ENCODE measurements around the gene DNAH6. TPM values are rescaled to one million over a fixed set of nuclear protein-coding genes. Genes with fewer than 3 reads are reported as not detected.

DNAH6 gene
- total RNA-seq, 1 experiment from 2014 or later, result 0.26 TPM

GRCh38 chr2:84526562-84526961, 10.3 kb downstream of the DNAH6 start:
- no peaks in the 10 kb centered on the region for H3K9me3 ChIP-seq (ENCODE audit: control insufficient read depth, low read depth, low read length)
- H3K4me1 ChIP-seq (ENCODE audit: insufficient read depth, low read length), result no peaks in the 10 kb centered on the region
- H2BK12ac ChIP-seq (ENCODE audit: insufficient read length, low read depth, low read length), result no peak overlapping the region
- WGBS (ENCODE audit: extremely low coverage, insufficient read length, low lambda C conversion rate), result 100% methylated on average over 1 of the region's 1 CpG
- no peak overlapping the region for H3K14ac ChIP-seq (ENCODE audit: insufficient read depth, low read length)
- DNase-seq, result no peak
- H3K79me1 ChIP-seq (ENCODE audit: insufficient read depth, low read depth, low read length, poor library complexity, severe bottlenecking), result no peaks in the 10 kb centered on the region
- H3K27ac ChIP-seq (ENCODE audit: insufficient read length, low read depth, low read length), result no peak overlapping the region
- H3K27me3 ChIP-seq (ENCODE audit: insufficient read depth, low read length), result no peaks in the 10 kb centered on the region
- H3K56ac ChIP-seq (ENCODE audit: insufficient read length, low read depth, low read length), result no peak overlapping the region
- no peaks in the 10 kb centered on the region for H3K79me2 ChIP-seq (ENCODE audit: insufficient read depth, low read length)
- H4K5ac ChIP-seq (ENCODE audit: insufficient read length, low read depth, low read length), result no peak overlapping the region
- TF ChIP-seq CTCF (conservative IDR thresholded peaks at IDR 0.05), result no peak; the same call in 1 of the 3 replicates
- no peaks in the 10 kb centered on the region for H4K20me1 ChIP-seq (ENCODE audit: control insufficient read depth, insufficient read depth, insufficient read length)
- no peak overlapping the region for H3K23ac ChIP-seq (ENCODE audit: insufficient read length, low read depth, low read length)
- Mint-ChIP-seq H3K4me3 (no peak overlapping the region), H3K4me1 (no peaks in the 10 kb centered on the region), H3K36me3 (ENCODE audit: insufficient read depth in 1 of 3, low read depth in 3 of 3) (no peaks in the 10 kb centered on the region), H3K27me3 (ENCODE audit: low read depth) (peaks cover 5% of the 10 kb centered on the region), H3K27ac (no peak overlapping the region), H3K9me3 (peaks cover 0 to 3% of the 10 kb centered on the region in 2 experiments; a peak in 2 of 5 replicates)
- no peak overlapping the region for H3T11ph ChIP-seq (ENCODE audit: low read length)
- H4K8ac ChIP-seq (replicated peaks; ENCODE audit: insufficient read length, low read depth, low read length), result no peak overlapping the region
- H3K4me2 ChIP-seq (ENCODE audit: insufficient read depth, insufficient read length, low read length), result no peak overlapping the region
- H3K4ac ChIP-seq (ENCODE audit: low read depth, low read length), result no peak overlapping the region
- H3K9ac ChIP-seq (ENCODE audit: extremely low read depth, insufficient read length, low read length), result no peak overlapping the region
- no peak overlapping the region for H2BK20ac ChIP-seq (ENCODE audit: low read depth, low read length, poor library complexity, severe bottlenecking)
- no peak overlapping the region for H2AFZ ChIP-seq (ENCODE audit: low read length)
- no peak overlapping the region for H4K91ac ChIP-seq (ENCODE audit: insufficient read length, low read depth, low read length)
- no peak overlapping the region for H2AK5ac ChIP-seq (ENCODE audit: insufficient read length, low read length)
- H2BK5ac ChIP-seq (ENCODE audit: insufficient read length, low read length), result no peak overlapping the region
- no peak overlapping the region for H3K18ac ChIP-seq (ENCODE audit: insufficient read length, low read depth, low read length)
- no peaks in the 10 kb centered on the region for H3K23me2 ChIP-seq (ENCODE audit: insufficient read length, low read depth, low read length, poor library complexity, severe bottlenecking)
- H2BK15ac ChIP-seq (ENCODE audit: low read depth, low read length), result no peak overlapping the region
- H2BK120ac ChIP-seq (ENCODE audit: low read depth, low read length, poor library complexity, severe bottlenecking), result no peak overlapping the region
